GM12801 (cell line): ENCODE measurements around the gene CNGA3.

Experiments used
- TF ChIP-seq, protein P1 (sequence below): IDR thresholded peaks from one replicate; pipeline ENCODE4 v1.5.1; 2011; ENCODE audit warnings: control low read depth; ENCODE audit not compliant: insufficient read length; ENCODE audit errors: extremely low read depth

CNGA3 gene

DNA sequence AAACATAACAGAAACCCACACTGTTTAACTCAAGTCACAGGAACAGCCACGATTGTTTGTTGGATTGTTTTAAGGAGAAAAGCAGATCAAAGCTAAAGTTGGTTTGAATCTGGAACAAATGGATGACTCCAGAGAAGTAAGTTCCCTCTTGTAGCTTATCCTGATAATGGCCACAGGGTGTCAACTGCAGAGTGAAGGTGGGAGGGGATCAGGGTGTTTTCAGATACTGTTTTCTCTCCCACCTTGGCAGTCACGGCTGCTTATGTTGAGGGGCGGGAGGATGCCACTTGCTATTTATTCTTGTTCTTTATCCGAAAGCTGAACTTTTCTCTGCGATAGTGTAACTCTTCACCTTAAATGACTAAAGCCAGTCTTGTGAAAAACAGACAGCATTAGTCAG, 61.9 kb downstream of the CNGA3 start:
- TF ChIP-seq, protein P1, sequence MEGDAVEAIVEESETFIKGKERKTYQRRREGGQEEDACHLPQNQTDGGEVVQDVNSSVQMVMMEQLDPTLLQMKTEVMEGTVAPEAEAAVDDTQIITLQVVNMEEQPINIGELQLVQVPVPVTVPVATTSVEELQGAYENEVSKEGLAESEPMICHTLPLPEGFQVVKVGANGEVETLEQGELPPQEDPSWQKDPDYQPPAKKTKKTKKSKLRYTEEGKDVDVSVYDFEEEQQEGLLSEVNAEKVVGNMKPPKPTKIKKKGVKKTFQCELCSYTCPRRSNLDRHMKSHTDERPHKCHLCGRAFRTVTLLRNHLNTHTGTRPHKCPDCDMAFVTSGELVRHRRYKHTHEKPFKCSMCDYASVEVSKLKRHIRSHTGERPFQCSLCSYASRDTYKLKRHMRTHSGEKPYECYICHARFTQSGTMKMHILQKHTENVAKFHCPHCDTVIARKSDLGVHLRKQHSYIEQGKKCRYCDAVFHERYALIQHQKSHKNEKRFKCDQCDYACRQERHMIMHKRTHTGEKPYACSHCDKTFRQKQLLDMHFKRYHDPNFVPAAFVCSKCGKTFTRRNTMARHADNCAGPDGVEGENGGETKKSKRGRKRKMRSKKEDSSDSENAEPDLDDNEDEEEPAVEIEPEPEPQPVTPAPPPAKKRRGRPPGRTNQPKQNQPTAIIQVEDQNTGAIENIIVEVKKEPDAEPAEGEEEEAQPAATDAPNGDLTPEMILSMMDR, result no peak

DNA sequence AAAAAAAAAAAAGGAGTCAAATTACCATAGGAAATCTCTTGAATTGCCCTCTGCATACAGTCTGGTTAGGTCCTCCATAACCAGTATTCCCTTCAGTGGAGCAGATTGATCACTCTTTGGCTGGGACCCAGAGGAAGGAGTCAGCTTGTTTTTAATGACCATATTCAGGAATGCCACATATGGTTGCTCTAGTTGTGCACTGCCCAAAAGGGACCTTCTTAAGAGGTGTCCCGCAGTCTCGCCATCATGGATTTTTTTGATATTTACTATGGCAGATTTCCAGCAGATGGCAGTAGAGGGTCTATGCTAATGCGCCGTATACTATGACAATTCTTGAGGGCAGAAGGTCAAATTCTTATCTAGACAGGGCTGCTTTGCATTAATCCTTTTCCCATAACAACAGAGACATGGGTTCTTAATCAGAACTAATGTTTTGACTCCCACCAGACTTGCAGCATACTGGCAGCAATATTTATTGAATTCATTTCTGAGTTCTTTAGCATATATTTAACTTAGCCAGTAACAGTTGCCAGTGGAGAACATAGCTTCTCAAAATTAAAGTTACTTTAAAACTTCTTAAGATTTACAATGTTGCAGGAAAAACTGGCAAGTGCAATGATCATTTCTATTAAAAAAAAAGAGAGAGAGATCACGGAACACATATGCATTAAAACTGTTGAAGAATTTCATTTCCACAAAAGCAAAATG, 66.6 kb downstream of the CNGA3 start:
- TF ChIP-seq, protein P1, result no peak

DNA sequence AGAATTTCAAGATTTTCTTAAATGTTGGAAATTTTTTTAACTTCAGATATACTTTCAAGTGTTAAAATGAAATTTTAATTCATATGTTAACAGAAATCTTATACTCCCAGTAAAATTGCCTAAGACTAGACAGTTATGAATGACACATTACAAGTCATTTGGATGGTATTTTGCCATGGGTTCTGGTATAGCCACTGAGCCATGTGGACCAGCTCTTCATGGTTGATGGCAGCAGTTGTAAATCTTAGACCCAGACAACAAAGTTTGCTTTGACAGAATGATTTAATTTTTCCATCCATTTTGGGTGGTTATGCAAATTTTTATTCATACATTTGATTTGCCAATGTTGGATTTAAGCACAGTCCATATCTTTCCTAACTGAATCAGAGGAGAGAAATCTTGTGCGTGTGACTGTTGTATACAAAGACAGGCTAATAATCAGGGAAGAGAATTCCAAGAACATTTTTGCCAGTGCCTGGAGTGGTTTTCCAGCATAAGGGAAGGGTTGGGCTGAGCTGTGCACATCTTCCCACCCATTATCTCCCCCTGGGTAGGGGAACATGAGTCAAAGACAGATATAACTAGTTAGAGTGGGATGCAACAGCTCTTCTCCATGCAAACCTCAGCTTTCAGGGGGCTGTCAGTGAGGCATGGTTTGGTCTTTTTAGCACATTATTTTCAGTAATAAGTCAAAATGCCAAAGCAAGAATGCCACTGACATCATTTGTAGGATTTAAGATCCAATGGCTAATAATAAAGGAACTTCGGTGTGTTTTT, 70.3 kb downstream of the CNGA3 start:
- TF ChIP-seq, protein P1, result no peak

DNA sequence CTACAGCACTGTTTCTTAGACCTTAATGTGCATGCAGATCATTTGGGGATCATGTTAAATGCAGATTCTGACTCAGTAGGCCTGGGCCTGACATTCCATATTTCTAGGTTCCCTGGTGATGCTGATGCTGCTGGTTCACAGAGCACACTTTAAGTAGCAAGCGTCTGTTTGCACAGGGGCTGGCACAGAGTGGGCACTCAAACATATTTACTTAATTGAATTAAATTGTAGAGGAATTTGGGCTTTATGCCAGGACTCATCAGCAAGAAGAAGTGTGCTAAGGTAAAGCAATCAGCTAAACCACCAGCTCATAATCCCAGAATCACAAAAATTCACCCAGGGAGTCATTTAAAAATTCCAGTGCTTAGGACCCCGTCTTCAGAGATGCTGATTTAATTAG, 73.3 kb downstream of the CNGA3 start:
- TF ChIP-seq, protein P1, result no peak

DNA sequence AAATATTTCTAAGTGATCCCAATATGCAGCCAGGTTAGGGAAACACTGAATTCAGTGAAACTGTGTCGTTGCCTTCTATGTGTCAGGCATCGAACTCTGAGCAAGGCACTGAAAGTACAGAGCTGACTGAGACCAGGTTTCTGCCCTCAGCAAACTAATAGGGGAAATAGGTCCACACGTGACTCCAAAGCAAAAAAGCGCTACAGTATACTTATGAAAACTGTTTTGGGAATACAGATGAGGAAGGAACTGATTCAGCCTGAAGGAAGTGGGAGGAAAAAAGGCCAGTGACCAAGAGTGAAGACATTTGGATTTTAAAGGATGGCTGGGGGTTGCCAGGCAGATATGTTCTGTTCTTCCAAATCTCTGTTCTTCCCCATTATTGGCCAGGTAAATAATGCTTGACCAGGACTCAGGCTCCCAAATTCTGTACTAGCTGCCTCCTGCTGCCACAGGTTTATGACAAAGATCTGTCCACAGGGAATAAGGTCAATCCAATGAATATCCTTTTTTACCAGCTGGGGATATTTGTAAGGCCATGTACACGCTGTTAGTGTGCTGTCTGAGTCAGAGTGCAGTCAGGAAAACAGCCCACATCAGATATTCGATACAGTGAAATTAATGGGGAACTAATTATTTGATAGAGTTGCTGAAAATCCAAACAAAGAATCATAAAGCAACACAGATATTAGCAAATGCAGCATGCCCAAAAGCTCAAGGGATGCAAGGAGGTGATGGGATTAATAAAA, 73.9 kb downstream of the CNGA3 start:
- TF ChIP-seq, protein P1, result no peak

DNA sequence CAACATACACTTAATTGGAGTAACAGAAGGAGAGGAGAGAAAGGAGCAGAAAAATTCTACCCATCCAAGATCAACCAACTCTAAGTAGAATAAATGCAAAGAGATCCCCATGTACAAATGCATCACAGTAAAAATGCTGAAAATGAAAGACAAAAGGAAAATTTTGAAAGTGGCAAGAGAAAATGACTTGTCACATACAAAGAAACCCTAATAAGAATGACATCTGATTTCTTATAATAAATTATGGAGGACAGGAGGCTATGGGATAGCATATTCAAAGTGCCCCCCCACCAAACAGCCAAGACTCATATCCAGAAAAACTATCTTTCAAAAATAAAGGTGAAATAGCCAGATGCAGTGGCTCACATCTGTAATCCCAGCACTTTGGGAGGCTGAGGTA, 76.2 kb downstream of the CNGA3 start:
- TF ChIP-seq, protein P1, result no peak

DNA sequence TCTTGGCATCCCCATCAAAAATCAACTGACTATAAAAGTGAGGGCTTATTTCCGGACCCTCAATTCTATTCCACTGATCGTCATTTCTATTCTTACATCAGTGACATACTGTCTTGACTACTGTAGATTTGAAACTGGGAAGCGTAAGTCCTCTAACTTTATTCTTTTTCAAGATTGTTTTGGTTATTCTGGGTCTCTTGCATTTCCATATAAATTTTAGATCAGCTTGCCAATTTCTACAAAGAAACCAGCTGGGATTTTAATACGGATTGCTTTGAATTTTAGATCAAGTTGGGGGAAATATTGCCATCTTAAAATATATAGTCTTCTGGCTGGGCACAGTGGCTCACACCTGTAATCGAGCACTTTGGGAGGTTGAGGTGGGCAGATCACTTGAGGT, 80.5 kb downstream of the CNGA3 start:
- TF ChIP-seq, protein P1, result no peak
